Fibroblast of peridontal ligament (primary cell): ENCODE results near the gene ALPL.
A peak's percentile ranks its signal among the peaks of the same experiment; 100 is the strongest.

ENCODE experiments used
- DNase-seq: peaks from one replicate; pipeline ENCODE4 v3.0.0-alpha.2; 2010; ENCODE audit errors: extremely low read depth

The ALPL gene

GRCh38 chr1:21576031-21576797, 67.0 kb downstream of the ALPL start:
- DNase-seq: no peak

GRCh38 chr1:21576798-21577187, 67.6 kb downstream of the ALPL start:
- no peak for DNase-seq

- no peak for DNase-seq
Observed at GRCh38 chr1:21577324-21577723, 68.1 kb downstream of the ALPL start.

GRCh38 chr1:21577933-21578332, 68.7 kb downstream of the ALPL start:
- DNase-seq: no peak

DNA sequence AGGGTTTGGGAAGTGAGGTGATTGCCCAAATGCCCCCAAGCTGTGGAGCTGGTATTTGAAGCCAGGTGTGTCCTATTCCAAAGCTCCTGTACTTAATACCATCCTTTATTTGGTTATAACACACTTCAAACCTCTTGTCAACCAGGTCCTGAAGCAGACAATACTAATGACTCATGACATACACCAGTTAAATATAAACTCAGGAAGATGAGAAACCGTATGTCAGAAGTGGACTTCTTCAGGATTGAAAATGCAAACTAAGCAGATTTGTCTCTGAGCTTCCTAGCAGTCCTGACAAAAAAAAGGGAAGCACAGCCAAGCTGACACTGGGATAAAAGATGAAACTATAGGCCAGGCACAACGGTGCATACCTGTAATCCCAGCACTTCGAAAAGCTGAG, 70.6 kb downstream of the ALPL start:
- DNase-seq: no peak

- DNase-seq: no peak
Observed at GRCh38 chr1:21584096-21584495, 74.9 kb downstream of the ALPL start.

GRCh38 chr1:21585037-21585436, 75.8 kb downstream of the ALPL start:
- DNase-seq: no peak

- no peak for DNase-seq
Observed at GRCh38 chr1:21586222-21586621, 77.0 kb downstream of the ALPL start.

GRCh38 chr1:21586846-21587601, 77.8 kb downstream of the ALPL start:
- peak; percentile 67 for DNase-seq

DNA sequence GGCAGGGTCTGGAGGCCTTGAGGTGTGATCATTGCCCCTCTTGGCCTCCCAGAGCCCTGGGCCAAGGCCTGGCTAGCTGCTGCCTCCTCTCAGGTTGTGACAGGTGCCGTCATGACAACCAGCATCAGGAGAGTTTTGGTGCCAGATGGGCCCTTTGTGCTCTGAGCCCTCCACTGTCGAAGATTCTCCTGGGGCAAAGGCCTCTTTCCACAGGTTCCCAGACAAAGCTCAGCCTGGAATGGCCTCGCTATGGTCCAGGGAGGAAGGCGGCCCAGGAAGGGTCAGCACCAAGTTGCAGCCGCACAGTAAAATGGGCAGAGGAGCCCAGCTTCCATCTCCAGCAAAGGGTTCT, 78.4 kb downstream of the ALPL start:
- DNase-seq: no peak

GRCh38 chr1:21589618-21590017, 80.4 kb downstream of the ALPL start:
- DNase-seq: no peak

DNA sequence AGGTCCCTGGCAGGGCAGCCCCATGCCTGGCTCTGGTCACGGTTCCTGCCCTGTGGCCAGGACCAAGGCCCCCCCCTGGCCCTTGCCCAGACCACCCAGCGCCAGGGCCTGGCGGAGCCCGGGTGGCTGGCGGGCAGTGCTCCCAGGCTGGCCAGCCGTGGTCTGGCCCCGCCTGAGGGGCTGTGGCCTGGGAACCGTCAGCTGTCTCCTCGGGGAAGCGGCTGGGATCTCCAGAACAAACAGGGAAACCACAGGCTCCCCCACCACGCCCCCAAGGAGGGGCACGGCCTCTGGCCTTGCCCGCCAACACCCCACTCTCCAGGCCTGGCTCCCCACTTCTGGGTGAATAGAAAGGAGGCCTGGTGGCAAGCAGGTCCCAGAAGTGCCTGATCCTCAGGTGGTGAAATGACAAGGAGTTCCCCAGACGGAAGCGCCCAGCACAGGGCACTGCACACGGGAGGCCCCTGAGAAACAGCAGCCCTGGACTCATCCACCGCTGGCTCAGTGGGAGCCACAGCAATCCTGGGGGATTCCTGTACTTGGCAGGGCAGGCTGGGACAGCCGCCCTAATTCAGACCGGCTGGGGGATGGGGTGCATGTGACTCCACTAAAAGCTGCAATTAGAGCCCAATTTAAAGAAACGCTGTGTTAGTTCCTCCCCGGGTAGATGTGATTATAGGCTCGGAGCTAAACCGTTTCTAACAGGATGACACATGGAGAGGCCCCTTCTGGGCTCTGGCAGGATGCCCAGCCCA, 81.1 kb downstream of the ALPL start:
- no peak for DNase-seq

DNA sequence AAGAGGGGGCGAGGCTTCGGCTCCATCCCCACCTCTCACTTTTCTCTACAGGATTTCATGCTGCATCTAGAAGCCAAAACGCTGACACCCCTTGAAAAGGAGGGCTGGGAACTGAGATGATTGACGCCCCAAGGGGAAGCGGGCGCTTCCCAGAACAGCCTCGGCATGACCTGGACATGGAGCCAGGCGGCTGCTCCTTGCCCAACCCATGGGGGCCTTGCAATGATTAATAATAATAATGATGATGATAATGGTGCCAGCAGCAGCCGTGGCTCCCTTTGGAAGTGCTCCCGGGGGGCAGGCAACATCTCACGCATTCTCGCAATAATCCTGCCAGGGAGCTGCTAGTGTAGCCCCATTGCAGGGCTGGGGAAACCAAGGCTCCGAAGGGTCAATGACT, 81.7 kb downstream of the ALPL start:
- no peak for DNase-seq

GRCh38 chr1:21592086-21592865, 83.1 kb downstream of the ALPL start:
- no peak for DNase-seq

- no peak for DNase-seq
Observed at GRCh38 chr1:21593231-21593630, 84.0 kb downstream of the ALPL start.

- DNase-seq: no peak
Observed at GRCh38 chr1:21594501-21594900, 85.3 kb downstream of the ALPL start.

DNA sequence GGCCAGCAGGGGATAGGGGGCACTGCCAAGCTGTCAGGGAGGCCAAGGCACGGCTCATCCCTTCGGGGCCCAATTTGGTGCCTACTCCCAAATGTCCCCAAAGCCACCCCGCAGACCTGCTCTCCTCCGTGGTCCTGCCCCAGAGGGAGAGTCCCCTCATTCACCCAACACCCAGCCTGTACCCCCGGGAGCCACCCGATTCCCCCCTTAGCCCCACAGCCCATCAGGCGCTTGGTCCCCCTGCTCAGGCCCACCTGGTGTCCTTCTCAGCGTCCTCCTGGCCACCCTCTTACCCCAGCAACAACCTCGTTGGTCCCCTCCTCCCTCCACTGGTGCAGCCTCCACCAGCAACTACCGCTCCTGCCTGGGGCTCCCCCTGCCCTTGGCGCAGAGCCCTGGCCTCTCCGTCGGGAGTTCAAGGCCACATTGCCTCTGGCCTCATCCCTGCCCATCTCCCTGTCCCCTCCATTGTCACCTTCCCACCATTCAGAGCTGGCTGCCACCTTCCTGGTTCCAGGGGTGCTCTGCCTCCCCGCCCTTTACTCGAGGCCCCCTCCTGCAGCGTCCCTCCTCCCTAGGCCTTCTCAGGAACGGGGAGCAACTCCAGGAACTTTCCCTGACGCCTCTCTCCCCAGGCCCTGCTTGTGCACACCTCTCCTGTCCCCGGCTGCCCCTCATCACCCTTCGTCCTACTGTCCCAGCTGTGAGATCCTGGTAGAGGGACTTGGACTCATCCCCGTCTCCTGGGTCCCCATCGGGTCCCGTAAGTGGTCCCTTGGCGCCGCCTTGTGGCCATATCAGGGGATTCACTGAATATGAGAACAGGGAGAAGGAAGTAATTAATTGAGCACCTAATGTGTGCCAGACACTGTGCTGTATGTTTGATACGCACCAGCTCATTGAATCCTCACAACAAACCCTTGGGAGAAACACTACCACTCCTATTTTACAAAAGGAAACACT, 86.0 kb downstream of the ALPL start:
- peak; percentile 46 for DNase-seq

DNA sequence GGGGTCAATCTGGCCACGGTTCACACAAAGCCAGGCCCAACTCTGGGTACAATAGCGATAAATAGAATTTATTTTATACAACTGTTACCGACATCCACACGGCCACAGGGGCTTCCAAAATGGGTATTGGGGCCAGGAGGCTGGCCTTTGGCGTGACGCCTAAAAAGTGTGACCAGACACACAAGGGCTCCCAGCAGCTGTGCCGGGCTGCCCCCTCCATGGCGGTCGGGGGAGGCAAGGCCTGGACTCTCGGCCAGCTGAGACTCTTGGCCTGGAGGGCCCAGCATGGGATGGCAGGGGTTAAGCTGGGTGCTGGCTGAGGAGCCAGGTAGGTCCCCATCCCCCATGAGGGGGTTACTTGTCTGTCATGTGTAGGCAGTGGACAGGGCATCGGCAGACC, 87.0 kb downstream of the ALPL start:
- no peak for DNase-seq

- DNase-seq: no peak
Observed at GRCh38 chr1:21596628-21597027, 87.4 kb downstream of the ALPL start.

- no peak for DNase-seq
Observed at GRCh38 chr1:21597753-21598152, 88.5 kb downstream of the ALPL start.

- DNase-seq: no peak
Observed at GRCh38 chr1:21598417-21598816, 89.2 kb downstream of the ALPL start.
